WI38 (cell line): ENCODE data around the gene DBP.

Source experiments
- H3K4me3 ChIP-seq: 2 replicates; pipeline ENCODE4 v1.5.1; 2011; ENCODE audit warnings: low read depth, mild to moderate bottlenecking, control low read depth, low read length
- CTCF ChIP-seq: IDR thresholded peaks from 2 replicates; pipeline ENCODE4 v1.5.1; 2012; ENCODE audit warnings: low read depth, mild to moderate bottlenecking, control low read depth, low read length

The DBP gene

GRCh38 chr19:48678201-48678600 is 41.0 kb upstream of the DBP start:
- H3K4me3 ChIP-seq, result no peak overlapping the region
- no peak for TF ChIP-seq CTCF

- TF ChIP-seq CTCF, result no peak
- H3K4me3 ChIP-seq, result no peak overlapping the region
Observed at GRCh38 chr19:48676887-48677286, 39.7 kb upstream of the DBP start.

- TF ChIP-seq CTCF, result no peak
- no peak overlapping the region for H3K4me3 ChIP-seq
Observed at GRCh38 chr19:48676487-48676886, 39.3 kb upstream of the DBP start.

- TF ChIP-seq CTCF, result peak; percentile 82
- no peak overlapping the region for H3K4me3 ChIP-seq
Observed at GRCh38 chr19:48674921-48675824, 38.0 kb upstream of the DBP start.

GRCh38 chr19:48674216-48674809 is 37.1 kb upstream of the DBP start:
- H3K4me3 ChIP-seq, result no peak overlapping the region
- TF ChIP-seq CTCF, result no peak

- no peak for TF ChIP-seq CTCF
- no peak overlapping the region for H3K4me3 ChIP-seq
Observed at GRCh38 chr19:48673436-48674100, 36.4 kb upstream of the DBP start.

GRCh38 chr19:48672994-48673393 is 35.8 kb upstream of the DBP start, which contains the start of gene NTN5:
Gene NTN5 (minus strand): TSS chr19:48673017. CDS start chr19:48670986, 2,031 bp downstream.
- H3K4me3 ChIP-seq, result no peak within 1 kb of the TSS
- TF ChIP-seq CTCF, result no peak
